ENCODE results near the gene CBFB.

CBFB gene

DNA sequence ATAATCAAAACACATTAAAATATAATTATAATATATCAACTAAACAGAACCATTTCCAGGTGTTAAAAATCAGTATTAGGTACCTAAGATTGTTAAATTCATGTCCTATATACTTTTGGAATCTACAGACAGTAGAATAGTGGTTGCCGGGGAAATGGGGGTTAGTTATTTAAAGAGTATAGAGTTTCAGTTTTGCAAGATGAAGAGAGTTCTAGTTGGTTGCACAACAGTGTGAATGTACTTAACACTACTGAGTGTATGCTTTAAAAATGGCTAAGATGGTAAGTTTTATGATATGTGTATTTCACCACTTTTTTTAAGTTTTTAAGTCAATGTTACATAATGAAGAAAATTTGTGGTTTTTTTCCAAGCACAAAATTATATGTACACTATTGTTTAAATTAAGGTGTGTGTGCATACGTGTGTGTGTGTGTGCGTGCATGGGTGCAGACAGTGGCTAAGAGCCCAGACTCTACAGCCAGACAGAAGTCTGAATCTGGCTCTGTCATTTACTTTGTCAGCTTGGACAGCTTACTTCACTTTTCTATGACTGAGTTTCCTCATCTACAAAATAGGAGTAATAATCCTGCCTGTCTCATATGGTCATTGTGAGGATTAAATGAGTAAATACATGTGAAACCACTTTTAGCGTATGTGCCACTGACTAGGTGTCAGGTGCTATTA, 55.5 kb downstream of the CBFB start:
- Mint-ChIP-seq H3K4me1 (peaks cover 17% of the 10 kb centered on the region), H3K27ac (no peak overlapping the region), H3K27me3 (ENCODE audit: low read depth, poor library complexity) (no peaks in the 10 kb centered on the region), H3K36me3 (ENCODE audit: low read depth) (peaks cover 19% of the 10 kb centered on the region), H3K9me3 (no peaks in the 10 kb centered on the region), H3K4me3 (no peak overlapping the region)
- no peak for DNase-seq
- TF ChIP-seq, protein P1, sequence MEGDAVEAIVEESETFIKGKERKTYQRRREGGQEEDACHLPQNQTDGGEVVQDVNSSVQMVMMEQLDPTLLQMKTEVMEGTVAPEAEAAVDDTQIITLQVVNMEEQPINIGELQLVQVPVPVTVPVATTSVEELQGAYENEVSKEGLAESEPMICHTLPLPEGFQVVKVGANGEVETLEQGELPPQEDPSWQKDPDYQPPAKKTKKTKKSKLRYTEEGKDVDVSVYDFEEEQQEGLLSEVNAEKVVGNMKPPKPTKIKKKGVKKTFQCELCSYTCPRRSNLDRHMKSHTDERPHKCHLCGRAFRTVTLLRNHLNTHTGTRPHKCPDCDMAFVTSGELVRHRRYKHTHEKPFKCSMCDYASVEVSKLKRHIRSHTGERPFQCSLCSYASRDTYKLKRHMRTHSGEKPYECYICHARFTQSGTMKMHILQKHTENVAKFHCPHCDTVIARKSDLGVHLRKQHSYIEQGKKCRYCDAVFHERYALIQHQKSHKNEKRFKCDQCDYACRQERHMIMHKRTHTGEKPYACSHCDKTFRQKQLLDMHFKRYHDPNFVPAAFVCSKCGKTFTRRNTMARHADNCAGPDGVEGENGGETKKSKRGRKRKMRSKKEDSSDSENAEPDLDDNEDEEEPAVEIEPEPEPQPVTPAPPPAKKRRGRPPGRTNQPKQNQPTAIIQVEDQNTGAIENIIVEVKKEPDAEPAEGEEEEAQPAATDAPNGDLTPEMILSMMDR (IDR thresholded peaks at IDR 0.05), result no peak

DNA sequence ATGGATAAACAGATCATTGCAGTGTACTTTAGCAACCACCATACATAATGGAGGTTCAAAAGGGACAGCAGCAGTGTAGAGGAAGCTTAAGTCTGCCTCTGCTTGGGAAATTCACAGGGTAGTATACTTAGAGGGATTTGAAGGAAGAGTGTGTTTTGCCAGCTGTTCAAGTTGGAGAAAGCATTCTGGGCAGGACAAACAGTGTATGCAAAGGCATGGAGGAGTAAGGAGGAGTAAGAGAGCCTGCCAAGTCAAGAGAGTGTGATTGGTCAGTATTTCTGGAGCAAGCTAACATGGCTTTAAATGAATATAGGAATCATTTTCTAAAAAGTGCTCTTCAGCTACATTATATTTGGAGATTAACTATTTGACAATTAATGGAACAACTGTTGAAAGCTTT, 57.9 kb downstream of the CBFB start:
- TF ChIP-seq, protein P1 (IDR thresholded peaks at IDR 0.05), result no peak
- Mint-ChIP-seq H3K4me3 (no peak overlapping the region), H3K9me3 (no peaks in the 10 kb centered on the region), H3K36me3 (ENCODE audit: low read depth) (peaks cover 19% of the 10 kb centered on the region), H3K27ac (no peak overlapping the region), H3K4me1 (peaks cover 24% of the 10 kb centered on the region), H3K27me3 (ENCODE audit: low read depth, poor library complexity) (no peaks in the 10 kb centered on the region)
- DNase-seq, result no peak

DNA sequence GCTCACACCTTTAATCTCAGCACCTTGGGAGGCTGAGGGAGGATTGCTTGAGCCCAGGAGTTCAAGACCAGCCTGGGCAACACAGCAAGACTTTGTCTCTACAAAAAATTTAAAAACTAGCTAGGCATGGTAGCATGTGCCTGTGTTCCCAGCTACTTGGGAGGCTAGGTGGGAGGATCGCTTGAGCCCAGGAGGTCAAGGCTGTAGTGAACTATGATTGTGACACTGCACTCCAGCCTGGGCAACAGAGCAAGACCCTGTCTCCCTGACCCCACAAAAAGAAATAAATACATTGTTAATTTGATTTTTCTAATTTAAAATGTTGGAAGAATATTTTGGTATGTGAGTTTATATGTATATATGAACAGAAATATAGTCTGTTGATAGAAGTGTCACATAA, 58.3 kb downstream of the CBFB start:
- Mint-ChIP-seq H3K27me3 (ENCODE audit: low read depth, poor library complexity) (no peaks in the 10 kb centered on the region), H3K4me3 (no peak overlapping the region), H3K9me3 (no peaks in the 10 kb centered on the region), H3K4me1 (peaks cover 29% of the 10 kb centered on the region), H3K27ac (no peak overlapping the region), H3K36me3 (ENCODE audit: low read depth) (peaks cover 19% of the 10 kb centered on the region)
- DNase-seq, result no peak
- TF ChIP-seq, protein P1 (IDR thresholded peaks at IDR 0.05), result no peak

DNA sequence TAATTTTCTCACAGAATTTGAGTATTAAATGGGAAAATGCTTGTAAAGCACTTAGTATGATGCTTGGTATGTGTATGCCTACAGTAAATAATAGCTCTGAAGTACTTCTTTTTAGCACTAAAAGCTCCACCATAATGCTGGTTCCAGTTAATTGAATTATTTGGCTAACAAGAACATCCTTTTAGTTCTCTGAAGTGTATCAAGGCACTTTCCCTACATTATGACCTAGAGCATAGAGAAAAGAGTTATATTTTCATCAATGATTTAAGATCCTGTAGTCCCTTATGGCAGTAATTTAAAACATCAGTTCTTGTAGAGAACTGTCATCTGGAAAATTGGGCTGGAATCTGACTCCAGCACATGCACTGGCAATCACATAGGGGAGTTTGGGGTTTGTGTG, 58.9 kb downstream of the CBFB start:
- no peak for DNase-seq
- Mint-ChIP-seq H3K9me3 (no peaks in the 10 kb centered on the region), H3K36me3 (ENCODE audit: low read depth) (peaks cover 19% of the 10 kb centered on the region), H3K27ac (no peak overlapping the region), H3K27me3 (ENCODE audit: low read depth, poor library complexity) (no peaks in the 10 kb centered on the region), H3K4me1 (peaks cover 30% of the 10 kb centered on the region), H3K4me3 (no peak overlapping the region)
- TF ChIP-seq, protein P1 (IDR thresholded peaks at IDR 0.05), result no peak

DNA sequence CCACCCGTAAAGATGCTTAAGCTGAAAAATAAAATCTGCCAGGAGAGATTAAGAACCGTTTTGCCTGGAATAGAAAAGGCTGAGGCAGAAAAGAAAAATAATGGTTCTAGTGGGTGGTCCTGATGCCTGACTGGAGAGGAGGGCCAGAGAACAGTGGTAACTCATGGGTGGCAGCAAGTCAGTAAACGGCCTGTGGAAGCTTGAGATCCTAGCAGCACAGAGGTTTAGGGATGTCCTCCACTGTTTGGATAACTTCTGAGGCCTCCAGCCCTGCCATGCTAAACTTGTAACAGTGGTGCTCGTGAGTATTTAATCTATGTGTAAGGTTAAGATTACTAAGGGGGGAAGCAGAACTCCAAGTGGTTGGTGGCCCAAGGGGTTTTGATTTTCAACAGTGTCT, 59.6 kb downstream of the CBFB start:
- Mint-ChIP-seq H3K9me3 (no peaks in the 10 kb centered on the region), H3K27ac (no peak overlapping the region), H3K36me3 (ENCODE audit: low read depth) (peaks cover 19% of the 10 kb centered on the region), H3K4me3 (no peak overlapping the region), H3K27me3 (ENCODE audit: low read depth, poor library complexity) (no peaks in the 10 kb centered on the region), H3K4me1 (peaks cover 30% of the 10 kb centered on the region)
- DNase-seq, result no peak
- TF ChIP-seq, protein P1 (IDR thresholded peaks at IDR 0.05), result no peak

DNA sequence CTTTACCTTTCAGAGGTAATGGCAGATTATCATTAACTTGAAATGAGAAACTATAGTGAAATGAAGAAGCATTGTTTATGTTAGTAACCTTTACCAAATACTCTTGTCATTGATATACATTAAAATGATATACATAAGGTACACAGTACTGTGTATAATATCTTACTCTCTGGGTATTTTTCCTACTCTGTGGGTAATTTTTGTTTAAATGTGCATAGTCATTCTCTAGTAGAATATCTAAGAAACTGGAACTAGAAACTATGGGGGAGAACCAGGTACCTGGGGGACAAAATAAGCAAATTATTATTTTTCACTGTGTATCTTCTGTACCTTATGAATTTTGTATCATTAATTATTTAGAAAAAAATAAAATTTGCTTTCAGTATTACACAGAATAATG, 60.2 kb downstream of the CBFB start:
- TF ChIP-seq, protein P1 (IDR thresholded peaks at IDR 0.05), result no peak
- no peaks in the 10 kb centered on the region for H3K27me3 Mint-ChIP-seq (ENCODE audit: low read depth, poor library complexity)
- no peak overlapping the region for H3K27ac Mint-ChIP-seq
- peaks cover 19% of the 10 kb centered on the region for H3K36me3 Mint-ChIP-seq (ENCODE audit: low read depth)
- peaks cover 30% of the 10 kb centered on the region for H3K4me1 Mint-ChIP-seq
- DNase-seq, result no peak
- H3K9me3 Mint-ChIP-seq, result no peaks in the 10 kb centered on the region
- H3K4me3 Mint-ChIP-seq, result no peak overlapping the region

All from nephron progenitor cell (in vitro differentiated cells).